ENCODE results near the gene EOLA1. TPM values are rescaled to one million over a fixed set of nuclear protein-coding genes. Genes with fewer than 3 reads are reported as not detected.
"Not testable (repeated sequence)": the region's sequence is repeated elsewhere in the genome, so short reads cannot be mapped to it uniquely, and the experiment has no call there.

EOLA1 gene
- total RNA-seq, 4 donors from 2014 or later, result 12.9 to 20.1 (median 17.5) TPM

DNA sequence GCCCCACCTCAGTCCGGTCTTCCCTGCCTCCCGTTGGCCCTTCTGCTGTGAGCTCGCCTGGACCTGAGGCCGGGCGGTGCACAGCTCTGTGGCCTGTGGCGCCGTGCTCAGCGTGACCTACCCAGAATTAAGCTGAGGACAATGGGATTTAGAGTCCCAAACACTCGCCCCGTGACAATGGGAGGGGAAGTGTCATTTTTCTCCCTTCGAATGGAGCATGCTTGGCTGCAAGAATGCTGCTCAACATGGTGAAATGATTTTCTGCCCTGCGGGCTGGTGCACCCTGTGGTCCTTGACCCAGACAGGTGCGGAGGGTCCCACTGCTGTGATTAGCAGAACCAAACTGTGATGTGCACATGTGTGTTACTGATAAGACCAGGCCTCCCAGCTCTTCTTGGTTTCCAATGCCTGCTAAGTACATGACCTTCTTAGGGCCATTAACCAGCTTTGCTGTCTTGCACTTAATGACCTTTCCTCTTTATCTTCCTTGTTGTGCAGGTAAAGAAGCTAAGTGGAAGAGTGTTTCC, 772 bp downstream of the EOLA1 start:
- DNase-seq, result peak in 1 of 2 donors; percentile 20

DNA sequence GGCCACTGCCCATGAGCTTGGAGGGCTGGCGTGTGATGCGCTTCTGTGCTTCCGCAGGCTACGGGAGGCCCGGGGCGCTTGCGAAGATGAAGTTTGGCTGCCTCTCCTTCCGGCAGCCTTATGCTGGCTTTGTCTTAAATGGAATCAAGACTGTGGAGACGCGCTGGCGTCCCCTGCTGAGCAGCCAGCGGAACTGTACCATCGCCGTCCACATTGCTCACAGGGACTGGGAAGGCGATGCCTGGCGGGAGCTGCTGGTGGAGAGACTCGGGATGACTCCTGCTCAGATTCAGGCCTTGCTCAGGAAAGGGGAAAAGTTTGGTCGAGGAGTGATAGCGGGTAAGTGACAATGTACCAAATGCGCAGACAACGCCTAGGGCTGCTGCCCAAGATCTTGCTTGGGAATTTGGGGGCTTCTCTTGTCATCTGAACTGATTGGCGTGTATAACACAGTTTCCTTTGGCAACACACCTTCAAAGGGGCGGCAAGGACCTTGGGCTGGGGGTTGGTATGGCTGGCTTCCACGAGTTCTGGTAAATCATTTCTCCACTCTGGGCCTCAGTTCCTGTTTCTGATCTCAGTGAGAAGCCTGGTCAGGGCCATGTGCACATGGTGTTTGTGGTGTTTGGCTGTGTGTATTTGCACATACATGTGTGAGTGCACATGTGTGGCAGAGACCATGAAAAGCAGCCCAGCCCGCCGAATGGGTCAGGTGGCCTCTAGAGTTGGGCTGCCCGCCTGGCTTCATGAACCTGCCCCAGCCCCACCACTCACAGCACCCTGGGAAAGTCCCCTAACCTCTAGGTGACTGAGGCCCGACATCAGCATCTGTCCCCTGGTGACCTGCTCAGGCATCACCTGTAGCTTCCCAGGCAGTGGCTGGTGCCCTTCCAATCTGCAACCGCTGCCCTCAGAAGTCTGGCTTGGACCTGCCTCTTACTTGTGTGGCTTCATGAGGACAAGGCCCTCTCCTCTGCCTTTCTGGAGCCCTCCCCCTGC, 5.0 kb downstream of the EOLA1 start:
- H3K36me3 ChIP-seq; H3K4me1 ChIP-seq; H3K27ac ChIP-seq; DNase-seq; H3K4me3 ChIP-seq (replicated peaks in 1 of 3); H3K27me3 ChIP-seq; H3K9me3 ChIP-seq; intact Hi-C loops (cut with DNase I): not testable (repeated sequence)
- WGBS, 2 donors, result 82 to 93% methylated on average over 5 to 10 of the region's 29 CpGs

More for the DNA sequence above, 772 bp downstream of the EOLA1 start:
- H3K9me3 ChIP-seq, result no peaks in the 10 kb centered on the region
- TF ChIP-seq POLR2A (IDR thresholded peaks at IDR 0.05), result no peak
- TF ChIP-seq, protein P1, sequence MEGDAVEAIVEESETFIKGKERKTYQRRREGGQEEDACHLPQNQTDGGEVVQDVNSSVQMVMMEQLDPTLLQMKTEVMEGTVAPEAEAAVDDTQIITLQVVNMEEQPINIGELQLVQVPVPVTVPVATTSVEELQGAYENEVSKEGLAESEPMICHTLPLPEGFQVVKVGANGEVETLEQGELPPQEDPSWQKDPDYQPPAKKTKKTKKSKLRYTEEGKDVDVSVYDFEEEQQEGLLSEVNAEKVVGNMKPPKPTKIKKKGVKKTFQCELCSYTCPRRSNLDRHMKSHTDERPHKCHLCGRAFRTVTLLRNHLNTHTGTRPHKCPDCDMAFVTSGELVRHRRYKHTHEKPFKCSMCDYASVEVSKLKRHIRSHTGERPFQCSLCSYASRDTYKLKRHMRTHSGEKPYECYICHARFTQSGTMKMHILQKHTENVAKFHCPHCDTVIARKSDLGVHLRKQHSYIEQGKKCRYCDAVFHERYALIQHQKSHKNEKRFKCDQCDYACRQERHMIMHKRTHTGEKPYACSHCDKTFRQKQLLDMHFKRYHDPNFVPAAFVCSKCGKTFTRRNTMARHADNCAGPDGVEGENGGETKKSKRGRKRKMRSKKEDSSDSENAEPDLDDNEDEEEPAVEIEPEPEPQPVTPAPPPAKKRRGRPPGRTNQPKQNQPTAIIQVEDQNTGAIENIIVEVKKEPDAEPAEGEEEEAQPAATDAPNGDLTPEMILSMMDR (IDR thresholded peaks at IDR 0.05), result no peak
- intact Hi-C loops (cut with DNase I), result no loop called here
- H3K4me1 ChIP-seq, result peaks cover 0 to 4% of the 10 kb centered on the region in 2 donors
- H3K27me3 ChIP-seq, result no peaks in the 10 kb centered on the region
- WGBS, 2 donors, result 6 to 10% methylated on average over 4 to 6 of the region's 13 CpGs
- H3K27ac ChIP-seq, result peak overlapping the region in 2 of 3 donors; percentile 83 to 95
- peak overlapping the region; percentile 48 to 53 (median 50) for H3K4me3 ChIP-seq (replicated peaks in 1 of 3)
- H3K36me3 ChIP-seq, result no peaks in the 10 kb centered on the region

DNA sequence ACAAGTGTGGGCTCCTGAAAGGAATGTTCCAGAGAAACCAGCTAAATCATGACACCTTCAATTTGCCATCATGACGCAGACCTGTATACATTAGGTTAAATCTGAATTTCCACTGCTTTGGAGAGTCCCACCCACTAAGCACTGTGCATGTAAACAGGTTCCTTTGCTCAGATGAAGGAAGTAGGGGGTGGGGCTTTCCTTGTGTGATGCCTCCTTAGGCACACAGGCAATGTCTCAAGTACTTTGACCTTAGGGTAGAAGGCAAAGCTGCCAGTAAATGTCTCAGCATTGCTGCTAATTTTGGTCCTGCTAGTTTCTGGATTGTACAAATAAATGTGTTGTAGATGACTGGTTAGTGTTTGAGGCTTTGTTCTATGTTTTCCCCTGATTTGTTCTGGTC, 6.2 kb downstream of the EOLA1 start:
- WGBS, 2 donors, result 83% methylated on average over 1 of the region's 1 CpG; no CpG with 5 or more reads in 1 of the 2 donors
- H3K9me3 ChIP-seq; intact Hi-C loops (cut with DNase I); H3K27me3 ChIP-seq; H3K27ac ChIP-seq; H3K4me3 ChIP-seq (replicated peaks in 1 of 3); DNase-seq; H3K4me1 ChIP-seq; H3K36me3 ChIP-seq: not testable (repeated sequence)

DNA sequence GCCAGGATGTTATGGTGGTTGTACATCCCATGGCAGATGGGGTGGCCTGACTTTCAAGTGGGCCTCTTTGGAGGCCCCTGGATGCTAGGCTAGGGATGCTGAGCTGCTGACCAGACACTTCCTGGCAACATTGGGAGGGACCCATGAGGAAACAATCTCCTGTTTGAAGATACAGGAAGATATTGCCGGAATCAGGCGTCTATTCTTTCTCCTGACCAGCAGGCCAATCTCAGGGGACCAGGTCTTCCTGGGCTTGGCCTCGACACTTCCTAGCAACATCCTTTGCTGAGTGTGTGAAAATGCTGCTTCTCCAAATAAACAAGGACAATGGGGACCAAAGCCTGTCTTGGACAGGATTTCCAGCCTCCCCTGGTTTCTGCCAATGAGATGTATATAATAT, 7.0 kb downstream of the EOLA1 start:
- H3K27me3 ChIP-seq; intact Hi-C loops (cut with DNase I); DNase-seq; H3K4me3 ChIP-seq (replicated peaks in 1 of 3); H3K4me1 ChIP-seq; H3K36me3 ChIP-seq; H3K27ac ChIP-seq; H3K9me3 ChIP-seq: not testable (repeated sequence)
- WGBS, 2 donors, result no CpG with 5 or more reads among the region's 3 CpGs

DNA sequence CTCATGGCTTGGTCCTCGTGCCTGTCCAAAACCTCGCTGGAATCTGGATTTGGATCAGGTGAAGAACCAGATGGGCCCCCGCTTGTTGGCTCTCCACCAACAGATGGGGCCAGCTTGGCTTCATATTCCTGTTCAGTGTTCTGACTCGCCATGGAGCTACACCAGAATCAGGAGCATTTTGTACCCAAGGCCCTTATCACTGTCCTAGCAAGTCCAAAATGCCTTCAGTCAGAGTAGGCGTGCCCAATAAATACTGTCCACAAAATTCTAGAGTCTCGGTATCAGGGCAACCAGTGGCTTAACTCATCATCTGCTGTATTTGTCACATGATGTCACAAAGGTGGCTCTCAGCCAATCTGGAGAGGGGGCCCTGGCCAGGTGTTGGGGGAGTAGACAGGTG, 8.9 kb downstream of the EOLA1 start, which contains the start of gene HSFX3:
Gene HSFX3, minus strand, starts transcription at position 224 of the 400 bp plus-strand sequence. Its CDS starts 72 bp downstream, at position 152.
- H3K4me1 ChIP-seq; H3K36me3 ChIP-seq; H3K9me3 ChIP-seq; H3K4me3 ChIP-seq (replicated peaks in 1 of 3); H3K27ac ChIP-seq; intact Hi-C loops (cut with DNase I); DNase-seq; H3K27me3 ChIP-seq: not testable (repeated sequence)
- no CpG with 5 or more reads among the region's 6 CpGs for WGBS, 2 donors

DNA sequence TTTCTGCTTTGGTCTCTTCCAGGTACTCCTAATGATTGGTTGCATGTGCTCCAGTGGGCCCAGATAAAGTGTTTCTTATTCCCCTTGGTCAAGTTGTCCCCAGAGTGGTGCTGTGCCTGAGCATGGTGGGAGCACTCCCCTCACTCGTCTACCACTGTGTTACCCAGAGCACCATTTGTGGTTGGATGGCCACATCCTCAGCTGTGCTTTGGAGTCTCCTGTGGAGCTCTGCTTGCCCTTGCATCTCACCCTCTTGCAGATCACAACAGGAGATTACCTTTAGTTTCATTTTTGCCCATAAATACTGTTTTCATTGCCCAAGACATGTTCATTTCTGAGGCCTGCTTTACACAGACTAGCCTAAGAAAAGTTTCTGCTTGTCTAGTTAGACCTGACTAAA, 9.6 kb downstream of the EOLA1 start:
- H3K27me3 ChIP-seq; DNase-seq; H3K4me3 ChIP-seq (replicated peaks in 1 of 3); H3K9me3 ChIP-seq; H3K36me3 ChIP-seq; H3K4me1 ChIP-seq; H3K27ac ChIP-seq; intact Hi-C loops (cut with DNase I): not testable (repeated sequence)
- WGBS, 2 donors, result 89 to 100% methylated on average over 1 of the region's 1 CpG

DNA sequence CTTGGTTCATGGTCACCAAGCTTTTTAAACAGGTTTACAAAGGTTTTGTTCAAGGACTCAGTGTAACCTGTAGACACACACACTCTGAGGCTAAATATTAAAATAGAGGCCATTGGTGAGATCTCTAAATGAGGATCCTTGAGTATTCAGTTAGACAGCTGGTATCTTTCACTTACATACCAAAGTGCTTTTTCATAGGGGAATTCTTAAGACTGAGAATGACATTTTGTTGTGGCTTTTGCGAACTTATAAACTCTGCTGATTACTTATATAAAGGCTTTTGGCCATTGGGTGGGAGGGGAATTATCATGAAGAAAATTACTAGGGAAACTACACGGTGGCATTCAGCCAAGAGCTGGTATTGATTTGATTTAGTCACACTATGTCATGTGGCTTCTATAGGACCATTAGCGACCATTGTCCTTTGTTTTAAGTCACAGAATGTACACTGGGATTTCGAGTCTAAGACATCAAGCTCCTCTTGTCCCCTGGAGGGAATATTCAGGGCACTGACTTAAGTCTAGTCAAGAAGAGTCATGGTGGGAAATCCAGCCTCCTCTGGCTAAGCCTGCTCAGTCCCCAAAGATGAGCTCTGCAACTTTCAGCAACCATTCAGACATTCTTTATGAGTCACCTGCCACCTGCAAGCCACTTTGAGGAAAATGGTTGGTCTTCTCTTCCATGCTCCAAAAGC, 10.6 kb downstream of the EOLA1 start:
- DNase-seq; H3K36me3 ChIP-seq; H3K9me3 ChIP-seq; H3K4me1 ChIP-seq; intact Hi-C loops (cut with DNase I); H3K27me3 ChIP-seq; H3K27ac ChIP-seq; H3K4me3 ChIP-seq (replicated peaks in 1 of 3): not testable (repeated sequence)
- WGBS, 2 donors, result no CpG with 5 or more reads among the region's 4 CpGs

DNA sequence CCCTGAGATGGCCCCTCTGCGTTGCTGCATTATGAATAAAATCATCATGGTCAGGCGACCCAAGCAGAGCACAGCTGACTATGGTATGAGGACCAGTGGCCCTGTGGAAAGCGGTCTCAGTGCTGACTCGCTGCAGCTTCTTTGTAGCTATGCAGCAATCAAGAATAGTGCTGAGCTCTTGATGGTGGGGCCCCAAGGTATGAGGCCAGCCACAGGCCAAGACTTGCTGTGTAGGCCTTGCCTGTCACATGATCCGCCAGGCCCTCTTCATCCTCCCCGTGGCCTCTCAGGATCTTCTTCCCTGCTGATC, 11.1 kb downstream of the EOLA1 start:
- H3K4me3 ChIP-seq (replicated peaks in 1 of 3); H3K9me3 ChIP-seq; H3K36me3 ChIP-seq; intact Hi-C loops (cut with DNase I); H3K27ac ChIP-seq; H3K4me1 ChIP-seq; DNase-seq; H3K27me3 ChIP-seq: not testable (repeated sequence)
- WGBS, 2 donors, result no CpG with 5 or more reads among the region's 6 CpGs

DNA sequence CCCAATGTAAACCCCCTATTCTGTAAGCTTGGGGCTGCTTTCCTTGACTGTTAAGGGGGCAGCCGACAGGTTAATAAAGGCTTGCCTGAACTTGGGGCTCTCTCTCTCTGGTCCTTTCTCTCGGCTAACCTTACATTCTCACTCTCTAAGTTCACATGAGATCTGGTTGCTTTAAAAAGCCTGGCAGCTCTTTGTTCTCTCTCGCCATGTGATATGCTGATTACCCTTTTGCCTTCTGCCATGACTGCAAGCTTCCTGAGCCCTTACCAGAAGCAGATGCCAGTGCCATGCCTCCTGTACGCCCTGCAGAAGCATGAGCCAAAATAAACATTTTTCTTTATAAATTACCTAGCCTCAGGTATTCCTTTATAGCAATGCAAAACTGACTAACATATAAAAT, 14.4 kb downstream of the EOLA1 start:
- H3K9me3 ChIP-seq; H3K4me3 ChIP-seq (replicated peaks in 1 of 3); H3K27me3 ChIP-seq; DNase-seq; H3K36me3 ChIP-seq; H3K4me1 ChIP-seq; H3K27ac ChIP-seq; intact Hi-C loops (cut with DNase I): not testable (repeated sequence)
- WGBS, 2 donors, result no CpG with 5 or more reads among the region's 4 CpGs
